Activated T-helper 1 cell treated with anti-CD3 and anti-CD28 coated beads, Interleukin-2, amount 50 U/mL, for 16 hours (primary cell): Measurements from ENCODE around the gene PMVK.
"Not testable (repeated sequence)": the region's sequence is repeated elsewhere in the genome, so short reads cannot be mapped to it uniquely, and the experiment has no call there.

Source experiments
- DNase-seq, 2 donors: peaks; one replicate each; pipeline ENCODE4 v3.0.0-alpha.2; 2020; ENCODE audit warnings: low read depth in 1 of 2, low spot score in 1 of 2

PMVK gene

DNA sequence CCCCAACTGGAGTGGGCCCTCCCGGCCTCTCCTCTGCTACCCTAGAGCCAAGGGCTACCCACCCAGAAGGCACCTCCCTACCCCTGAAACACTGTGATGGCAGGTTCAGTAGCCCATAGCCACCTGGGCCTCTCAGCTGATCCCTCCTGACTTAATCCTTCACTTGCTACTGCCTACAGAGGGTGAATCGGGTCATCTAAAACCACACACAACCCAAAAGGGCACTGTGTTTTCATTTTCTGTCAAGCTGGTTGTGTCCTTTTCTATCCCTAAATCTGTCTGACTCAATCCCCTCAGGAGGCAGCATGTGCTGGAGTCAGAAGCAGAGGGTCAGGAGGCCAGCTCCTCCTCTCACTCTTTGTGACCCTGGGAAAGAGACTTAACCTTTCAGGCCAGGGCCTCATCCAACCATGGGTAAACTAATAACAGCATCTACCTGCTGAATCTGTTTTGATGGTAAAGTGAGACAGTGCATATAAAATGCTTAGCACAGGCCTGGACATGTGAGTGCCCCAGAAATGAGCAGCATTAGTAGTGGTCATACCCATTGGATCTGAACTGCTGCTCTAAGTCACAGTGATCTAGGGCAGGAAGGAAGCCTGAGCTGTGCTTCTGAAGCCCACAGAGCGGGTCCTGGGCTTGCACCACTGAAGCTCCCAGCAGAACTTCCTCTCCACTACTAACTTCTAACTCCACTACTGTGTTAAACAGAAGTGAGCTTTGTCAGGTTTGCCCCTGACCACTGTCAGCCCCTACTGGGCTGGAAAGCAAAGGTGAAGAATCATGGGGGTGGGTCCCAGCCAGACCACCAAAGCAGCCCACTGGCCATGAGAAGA lies 11.0 kb downstream of the PMVK start:
- no peak for DNase-seq

DNA sequence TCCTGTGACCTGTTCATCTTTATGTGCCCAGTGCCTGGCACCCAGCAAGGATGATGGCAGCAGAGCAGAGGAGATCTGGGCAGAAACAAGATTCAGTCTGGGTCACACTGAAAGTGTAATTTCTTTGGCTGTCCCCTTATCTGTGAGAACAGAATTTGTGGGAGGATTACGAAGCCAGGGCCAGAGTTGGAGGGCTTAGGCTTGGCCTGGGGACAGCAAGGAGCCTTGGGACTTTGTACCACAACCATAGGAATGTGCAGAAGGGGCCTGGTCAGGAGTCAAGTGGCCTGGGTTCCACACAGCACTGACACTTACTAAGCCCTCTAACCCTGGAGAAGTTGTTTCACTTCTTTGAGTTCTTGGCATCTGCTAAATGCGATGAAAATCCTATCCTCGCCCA lies 12.8 kb downstream of the PMVK start:
- no peak for DNase-seq

DNA sequence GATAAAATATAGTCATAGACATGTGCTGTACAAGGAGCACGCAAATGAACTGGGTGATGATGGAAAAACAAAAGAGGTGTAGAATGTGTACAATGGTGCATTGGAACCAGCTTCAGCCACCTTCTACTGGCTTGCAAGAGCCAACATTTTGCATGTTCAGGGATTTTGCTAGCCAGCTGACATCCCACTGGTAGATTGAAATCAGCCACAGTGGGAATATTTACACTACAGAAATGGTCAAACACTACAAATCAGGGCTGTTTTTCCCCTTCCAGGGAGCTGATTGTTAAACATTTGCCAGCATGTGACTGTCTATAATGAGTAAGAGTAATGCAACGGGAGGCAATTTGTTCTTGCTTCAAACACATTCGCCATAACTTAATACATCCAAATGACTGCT lies 23.2 kb downstream of the PMVK start:
- DNase-seq = no peak

DNA sequence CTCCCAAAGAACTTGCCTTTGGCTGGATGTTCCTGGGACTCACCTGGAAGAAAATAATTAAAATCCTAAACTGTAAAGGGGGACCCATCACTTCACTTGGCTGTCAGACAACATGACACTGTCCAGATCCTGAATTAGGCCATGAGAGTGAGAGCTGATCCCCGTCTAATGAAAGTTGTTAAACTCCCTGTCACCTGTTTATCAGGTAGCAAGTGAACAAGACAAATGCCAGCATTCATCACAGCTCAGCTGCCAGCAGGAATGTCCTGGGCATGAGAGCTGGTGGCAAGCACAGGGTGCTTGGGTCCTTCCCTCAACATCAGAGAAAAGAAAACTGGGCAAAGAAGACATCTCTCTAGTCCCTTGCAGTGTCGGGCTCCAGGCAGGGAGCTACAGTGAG lies 23.8 kb downstream of the PMVK start:
- no peak for DNase-seq

DNA sequence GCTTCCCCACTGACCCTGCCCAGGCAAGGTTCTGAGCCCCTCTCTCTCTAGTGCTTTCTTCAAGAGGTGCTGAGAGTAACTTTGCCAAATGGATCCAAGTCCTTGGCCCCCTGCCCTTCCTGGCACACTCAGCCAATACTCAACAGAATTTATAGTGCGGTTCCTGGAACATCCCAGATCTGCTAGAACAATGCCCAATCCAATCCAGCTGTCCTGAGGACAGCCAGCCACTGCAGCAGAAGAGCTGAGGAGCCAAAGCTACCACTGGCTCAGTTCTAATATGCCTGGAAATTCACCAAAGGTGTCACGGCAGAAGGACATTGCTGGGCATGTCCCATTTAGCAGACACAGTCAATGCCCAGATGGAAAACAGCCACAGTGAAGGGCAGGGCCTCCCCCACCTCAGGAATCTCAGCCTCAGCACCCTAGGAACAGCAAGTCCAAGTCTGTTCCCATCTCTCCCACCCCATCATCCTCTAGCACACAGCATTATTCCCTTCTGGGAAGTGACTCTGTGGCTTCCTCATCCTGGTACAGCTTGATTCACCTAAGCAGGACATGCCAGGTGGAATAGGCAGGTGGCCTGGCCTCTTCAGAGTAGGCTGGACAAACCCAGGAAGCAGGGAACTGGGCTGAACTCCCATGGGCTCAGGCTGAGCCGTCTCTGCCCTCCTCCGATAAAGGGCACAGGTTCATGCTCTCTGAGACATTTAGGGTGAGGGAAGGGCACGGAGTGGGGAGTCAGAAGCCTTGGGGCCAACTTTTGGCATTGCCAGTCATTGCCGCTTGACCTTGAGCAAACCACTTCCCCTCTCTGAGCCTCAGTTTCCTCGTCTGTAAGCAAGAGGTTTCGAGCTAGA lies 24.6 kb downstream of the PMVK start:
- no peak for DNase-seq

DNA sequence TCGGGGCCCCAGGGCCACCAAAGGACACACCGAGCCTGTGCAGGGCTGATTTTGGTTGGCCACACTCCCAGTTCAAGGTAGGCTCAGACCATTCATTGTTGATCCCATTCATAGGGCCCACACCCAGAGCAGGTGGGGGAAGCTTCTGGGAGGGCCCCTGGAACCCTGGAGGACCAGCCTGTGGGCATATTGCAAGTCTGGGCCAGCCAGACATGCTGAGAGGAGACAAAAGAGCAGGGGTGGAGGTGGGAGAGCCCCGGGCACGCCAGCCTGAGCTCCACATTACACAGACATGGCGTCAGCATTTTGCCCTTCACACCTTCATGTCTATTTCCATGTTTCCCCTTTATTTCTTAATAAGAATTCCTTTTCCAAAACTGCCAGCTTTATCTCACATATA lies 25.7 kb downstream of the PMVK start:
- DNase-seq = no peak

DNA sequence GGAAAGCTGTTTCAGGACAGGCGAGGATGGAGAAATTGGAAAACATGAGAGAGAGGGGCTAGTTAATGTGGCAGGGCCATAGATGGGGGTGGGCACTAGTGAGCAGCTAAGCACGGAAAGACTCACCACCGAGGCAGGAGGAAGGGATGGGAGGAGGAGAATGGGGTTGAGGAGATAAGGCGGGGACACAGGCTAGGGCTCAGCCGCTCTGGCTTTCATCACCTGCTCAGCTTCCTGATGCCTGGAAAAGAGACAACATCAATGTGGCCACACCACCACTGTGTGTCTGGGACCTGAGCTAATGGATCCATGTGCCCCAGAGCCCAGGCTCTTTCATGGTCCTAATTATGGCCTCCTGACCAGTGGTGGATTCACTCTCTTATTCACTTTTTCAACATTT lies 27.6 kb downstream of the PMVK start:
- DNase-seq = no peak

DNA sequence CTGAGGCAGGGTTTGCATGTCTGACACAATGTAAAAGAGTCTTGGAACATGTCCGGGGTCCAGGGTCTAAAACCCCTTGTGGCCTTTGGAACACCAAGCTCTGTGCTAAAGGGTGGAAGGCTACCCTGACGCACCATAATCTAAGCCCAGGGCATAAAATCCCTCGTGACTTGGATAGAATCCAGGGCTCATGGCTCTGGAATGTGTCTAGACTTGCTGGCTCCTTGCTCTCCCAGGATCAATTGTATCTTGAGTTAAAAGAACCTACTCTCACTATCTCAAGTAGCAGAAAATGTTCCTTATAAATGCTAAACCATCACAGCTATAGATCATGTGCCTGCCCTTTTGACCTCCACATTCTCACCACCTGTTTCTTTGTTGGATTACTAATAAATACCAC lies 28.4 kb downstream of the PMVK start:
- not testable (repeated sequence) for DNase-seq

DNA sequence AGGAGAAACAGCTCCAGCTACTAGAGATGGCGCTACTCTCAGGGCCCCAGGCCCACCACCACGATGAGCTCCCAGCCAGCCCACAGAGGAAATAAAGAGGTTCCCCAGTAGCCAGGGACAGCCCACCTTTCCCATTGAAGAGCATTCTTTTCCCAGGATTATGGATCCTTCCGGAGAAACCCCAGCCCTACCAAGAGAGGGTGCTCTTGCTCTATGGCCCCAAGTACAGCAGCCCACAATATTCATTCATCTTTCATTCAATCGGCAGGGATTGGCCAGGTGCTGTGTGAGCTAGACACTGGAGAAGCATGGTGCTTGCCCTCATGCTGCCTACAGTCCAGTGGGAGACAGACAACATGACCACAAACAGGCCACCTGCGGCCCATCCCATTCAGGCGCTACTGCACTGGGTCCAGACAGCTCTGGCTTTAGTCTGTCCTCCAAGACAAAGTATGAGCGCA lies 29.9 kb downstream of the PMVK start:
- DNase-seq = no peak

DNA sequence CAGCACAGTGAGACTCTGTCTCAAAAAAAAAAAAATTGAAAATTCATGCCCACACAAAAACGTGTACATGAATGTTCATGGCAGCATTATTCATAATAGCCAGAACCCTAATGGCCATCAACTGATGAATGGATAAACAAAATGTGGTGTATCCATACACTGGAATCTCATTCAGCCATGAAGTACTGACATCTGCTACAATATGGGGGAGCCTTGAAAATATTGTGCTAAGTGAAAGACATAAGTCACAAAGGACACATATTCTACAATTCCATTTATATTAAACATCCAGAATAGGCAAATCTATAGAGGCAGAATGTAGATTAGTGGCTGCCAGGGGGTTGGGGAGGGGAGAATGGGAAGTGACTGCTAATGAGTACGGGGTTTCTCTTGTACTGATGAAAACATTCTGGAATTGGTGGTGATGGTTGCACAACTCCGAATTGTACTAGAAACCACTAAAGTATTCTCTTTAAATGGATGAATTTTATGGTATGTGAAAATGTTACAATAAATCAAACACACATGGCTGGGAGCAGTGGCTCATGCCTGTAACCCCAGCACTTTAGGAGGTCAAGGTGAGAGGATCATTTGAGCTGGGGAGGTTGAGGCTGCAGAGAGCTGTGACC lies 33.5 kb downstream of the PMVK start:
- DNase-seq = no peak

DNA sequence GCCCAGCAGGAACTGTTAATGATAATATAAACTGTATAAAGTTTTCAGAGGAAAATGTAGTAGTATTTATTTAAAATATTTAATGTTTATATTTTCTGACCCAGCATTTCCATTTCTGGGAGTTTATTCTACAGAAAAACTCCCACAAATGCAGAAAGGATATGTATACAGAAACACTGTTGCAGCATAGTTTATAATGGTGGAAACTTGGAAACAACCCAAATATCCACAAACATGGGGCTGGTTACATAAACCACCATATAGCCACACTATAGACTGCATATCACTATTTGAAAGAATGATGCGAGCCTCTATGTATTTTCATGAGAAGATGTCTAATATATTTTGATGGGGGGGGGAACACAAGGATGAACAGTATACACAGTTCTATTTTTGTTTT lies 34.9 kb downstream of the PMVK start:
- DNase-seq = no peak

DNA sequence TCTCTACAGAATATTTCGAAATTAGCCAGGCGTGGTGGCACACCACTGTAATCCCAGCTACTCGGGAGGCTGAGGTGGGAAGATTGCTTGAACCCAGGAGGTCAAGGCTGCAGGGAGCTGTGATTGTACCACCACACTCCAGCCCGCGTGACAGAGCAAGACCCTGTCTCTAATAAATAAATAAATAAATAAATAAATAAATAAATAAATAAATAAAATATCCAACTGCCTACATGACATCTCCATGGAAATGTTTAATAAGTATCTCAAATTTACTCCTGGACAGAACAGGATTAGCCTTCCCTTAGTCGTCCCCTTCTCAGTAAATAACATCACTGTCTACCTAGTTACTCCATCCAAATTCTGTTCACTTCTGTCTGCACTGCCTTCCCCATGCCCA lies 37.5 kb downstream of the PMVK start:
- DNase-seq = no peak

DNA sequence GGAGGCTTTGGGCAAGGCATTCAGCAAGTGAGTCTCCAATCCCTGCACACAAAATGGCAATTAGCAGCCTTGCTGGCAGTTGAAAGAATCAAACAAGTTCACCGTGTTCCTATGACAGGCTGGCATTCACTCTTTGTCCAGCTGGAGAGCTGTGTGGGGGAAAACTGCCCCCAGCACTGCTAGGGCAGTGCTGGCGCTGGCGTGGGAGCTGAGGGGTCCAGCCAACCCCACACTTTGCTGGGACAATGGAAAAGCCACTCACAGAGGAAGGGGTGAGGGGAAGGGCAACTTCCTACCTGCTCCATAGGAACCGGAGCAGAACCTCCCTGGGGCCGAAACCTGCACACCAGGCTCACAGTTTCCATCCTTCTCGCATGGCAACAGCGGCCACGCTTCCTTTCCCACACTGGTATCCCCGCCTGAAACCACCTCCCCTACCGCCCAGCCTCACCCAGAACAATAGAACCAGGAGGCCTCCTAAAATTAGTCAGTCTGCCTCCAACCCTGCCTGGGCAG lies 39.7 kb downstream of the PMVK start:
- DNase-seq = no peak

DNA sequence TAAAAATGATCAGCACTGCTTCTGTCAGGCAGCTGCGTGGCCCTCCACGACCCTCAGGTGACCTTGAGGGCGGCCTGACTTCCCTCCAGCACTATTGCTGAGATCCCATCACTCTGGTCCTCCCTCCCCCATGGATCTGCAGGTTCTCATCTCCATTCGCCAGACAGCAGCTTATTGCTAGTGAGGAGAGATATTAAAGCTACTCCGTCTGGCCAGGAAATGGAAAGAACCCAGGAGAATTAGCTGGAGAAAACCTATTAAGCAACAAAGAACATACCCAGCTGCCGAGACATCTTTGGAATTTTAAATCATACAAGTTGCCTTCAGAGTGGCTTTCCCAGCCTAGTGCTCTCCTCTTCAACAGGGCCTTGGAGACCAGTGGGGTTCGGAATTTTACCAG lies 40.7 kb downstream of the PMVK start:
- DNase-seq = no peak

DNA sequence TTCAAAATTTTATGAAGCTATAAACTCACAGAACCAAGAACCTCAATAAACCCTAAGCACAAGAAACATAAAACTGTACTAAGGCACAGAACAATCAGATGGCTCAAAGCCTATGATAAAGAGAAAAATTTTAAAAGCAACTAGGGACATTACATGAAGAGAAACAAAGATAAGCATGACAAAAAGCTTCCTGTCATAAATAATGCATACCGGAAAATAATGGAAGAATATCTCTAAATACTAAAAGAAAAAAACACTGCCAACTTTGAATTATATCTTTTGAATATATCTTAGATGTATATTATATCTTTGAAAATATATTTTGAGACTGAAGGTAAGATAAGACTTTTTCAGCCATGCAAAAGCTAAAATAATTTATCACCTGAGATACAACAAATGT lies 45.1 kb downstream of the PMVK start:
- DNase-seq = no peak

DNA sequence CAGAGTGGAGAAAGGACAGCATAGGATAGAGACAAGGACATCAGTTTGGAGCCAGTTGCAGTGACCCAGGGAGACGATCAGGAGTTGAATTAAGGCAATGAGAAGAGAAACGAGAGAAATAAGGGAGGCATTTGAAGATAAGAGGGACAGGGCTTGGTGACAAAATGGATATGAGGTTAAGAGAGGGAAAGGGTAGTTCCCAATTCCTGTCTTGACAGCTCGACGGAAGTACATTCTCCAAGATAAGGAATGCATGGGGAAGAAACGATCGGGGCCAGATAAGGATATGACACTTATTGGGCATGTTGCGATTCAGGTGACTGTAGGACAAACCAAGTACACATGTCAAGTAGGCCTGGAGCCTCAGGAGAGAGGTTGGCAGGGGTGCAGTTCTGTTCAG lies 47.8 kb downstream of the PMVK start:
- no peak for DNase-seq

DNA sequence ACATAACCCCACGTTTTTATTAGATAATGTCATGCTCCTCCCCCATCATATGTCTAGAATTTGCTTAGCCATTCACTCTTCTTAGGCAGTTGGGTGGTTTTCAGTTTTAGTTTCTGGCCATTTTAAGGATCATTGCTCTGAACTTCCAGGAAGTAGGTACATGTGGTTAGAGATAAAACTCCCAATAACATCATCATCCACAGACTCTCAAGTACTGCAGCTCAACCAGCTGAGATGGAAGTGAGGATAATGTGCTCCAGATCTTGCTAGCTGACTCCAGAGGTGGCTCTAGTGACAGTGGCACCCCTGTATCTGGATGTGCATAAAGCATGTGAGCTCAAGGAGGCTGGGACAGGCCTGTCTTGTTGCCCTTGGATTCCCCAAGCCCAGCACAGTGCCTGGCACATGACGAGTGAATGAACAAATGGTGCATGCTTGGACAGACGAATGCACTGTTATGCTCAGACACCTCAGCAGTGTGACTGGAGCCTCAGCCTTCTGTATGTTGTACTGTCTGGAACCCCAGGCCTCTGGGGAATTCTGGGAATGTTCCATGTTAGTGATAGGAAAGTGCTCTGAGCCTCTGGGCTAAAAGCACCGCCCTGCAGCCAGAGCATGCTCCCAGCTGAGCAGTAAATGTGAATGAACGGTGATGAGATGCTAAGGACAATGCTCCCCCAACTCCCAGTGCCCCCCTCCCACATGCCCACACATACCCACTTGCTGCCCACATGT lies 50.1 kb downstream of the PMVK start:
- DNase-seq = no peak

DNA sequence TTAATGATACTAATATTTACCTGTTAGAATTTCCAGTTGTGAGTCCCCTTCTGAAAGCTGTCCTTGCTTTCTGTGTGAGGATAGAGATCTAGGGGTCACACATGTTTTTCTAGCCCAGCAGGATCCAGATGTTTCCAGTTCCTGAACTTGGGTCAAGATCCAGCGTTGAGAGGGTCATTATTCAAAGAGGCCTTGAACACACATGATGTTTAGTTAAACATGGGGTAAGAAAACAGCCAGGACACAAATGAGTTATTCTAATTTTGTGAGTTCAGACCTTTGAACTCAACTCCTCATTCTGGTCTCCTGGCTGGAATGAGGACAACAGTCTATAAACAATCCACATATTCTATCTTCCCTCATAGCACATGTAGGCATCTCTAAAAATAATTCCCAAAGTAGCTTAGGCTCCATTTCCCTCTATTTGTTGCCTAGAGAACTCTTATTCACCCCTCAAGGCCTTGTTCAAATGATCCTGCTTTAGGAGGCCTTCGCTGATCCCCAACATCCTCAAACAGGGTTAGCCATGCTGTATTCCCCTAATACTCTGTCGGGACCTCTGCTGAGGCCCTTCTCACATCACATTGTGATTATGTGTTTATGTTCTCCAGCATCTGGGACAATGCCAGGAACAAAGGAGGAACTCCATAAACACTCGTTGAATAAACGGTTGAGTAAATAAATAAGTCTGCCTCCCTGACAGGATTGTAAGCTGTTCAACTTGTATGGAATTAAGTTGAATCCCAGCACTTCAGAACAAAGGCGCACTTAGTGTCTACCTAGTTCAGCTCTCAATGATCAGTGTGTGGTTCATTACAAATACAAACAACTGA lies 51.4 kb downstream of the PMVK start:
- no peak for DNase-seq

DNA sequence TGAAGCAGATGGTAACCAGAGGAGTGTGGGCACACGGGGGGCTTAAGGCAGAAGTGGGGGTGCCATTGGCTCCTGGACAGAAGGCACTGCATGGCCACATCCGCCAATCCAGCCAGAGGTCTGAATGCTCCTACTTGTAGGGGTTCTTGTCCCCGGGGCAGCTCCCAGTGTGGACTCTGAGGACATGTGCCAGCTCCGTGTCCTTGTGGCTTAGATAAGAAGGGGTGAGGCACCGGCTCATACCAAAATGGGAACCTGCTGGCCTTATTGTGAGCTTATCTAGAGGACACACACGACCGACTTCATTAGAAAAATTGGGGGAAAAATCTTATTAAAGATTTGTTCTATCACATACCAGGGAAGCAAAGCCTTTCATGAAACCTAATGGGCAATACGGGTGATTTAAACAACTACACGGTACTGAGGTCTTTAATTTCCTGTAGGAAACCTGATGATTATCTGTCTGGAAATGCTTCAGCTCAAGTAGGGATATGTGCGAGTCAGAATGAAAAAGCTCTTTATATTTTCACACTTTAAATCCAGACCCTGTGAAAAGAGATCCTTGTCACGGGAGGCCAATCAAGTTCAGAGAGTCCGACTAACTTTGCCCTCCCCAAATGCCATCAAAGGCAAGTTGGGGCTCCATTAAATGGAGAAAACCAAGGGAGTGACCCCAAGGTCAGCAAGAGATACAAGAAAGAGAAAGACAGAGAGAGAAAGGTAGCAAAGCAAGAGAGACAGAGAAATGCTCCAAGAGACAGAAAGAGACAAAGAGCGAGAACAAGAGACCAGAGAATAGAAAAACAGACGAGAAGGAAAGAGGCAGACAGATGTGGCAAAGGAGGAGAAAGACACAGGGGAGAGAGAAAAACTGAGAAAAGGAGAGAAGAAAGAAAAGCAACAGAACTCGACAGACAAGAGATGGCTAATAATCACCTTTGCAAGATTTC lies 52.3 kb downstream of the PMVK start:
- DNase-seq = no peak
